GM10847 (cell line): ENCODE data around the gene SLC11A1.

Experiments
- POLR2A ChIP-seq: IDR thresholded peaks from 2 replicates; pipeline ENCODE4 v1.6.1; 2011; ENCODE audit not compliant: insufficient read length; ENCODE audit errors: extremely low read depth

The SLC11A1 gene

DNA sequence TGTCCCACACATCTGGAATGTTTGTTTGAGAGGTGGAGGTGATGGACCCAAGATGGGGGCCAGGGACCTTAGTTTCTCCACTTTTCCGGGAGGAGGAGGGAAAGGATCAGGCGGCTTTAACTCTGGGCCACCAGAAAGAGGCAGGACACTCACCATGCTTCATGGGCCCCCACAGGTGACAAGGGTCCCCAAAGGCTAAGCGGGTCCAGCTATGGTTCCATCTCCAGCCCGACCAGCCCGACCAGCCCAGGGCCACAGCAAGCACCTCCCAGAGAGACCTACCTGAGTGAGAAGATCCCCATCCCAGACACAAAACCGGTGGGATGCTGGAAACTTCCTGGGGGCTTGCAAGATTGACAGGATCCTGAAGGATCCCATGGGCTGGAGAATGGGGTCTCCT, 712 bp downstream of the SLC11A1 start:
- no peak for TF ChIP-seq POLR2A

DNA sequence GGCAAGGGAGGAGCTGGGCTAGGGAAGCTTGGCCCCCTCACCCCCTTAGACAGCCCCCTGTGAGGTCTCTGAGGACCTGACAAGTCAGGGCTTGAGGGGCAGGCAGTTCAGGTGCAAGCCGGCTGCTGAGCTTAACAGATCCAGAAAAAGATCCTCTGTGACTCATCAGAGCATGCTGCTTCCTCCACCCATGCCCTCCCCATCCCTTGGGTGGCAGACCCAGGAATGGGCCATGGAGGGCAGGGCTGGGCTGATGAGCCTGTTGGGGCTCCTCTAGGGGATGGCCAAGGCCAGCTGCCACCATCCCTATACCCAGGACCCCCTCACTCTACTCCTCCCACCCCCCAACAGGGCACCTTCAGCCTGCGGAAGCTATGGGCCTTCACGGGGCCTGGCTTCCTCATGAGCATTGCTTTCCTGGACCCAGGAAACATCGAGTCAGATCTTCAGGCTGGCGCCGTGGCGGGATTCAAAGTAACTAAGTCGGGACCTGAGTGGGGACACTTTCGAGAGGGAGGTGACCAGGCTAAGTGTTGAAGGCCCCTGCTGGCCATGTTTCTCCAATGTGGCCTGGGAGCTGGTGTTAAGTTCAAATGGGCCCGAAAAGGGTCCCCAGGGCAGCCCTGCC, 1.9 kb downstream of the SLC11A1 start:
- TF ChIP-seq POLR2A: no peak

DNA sequence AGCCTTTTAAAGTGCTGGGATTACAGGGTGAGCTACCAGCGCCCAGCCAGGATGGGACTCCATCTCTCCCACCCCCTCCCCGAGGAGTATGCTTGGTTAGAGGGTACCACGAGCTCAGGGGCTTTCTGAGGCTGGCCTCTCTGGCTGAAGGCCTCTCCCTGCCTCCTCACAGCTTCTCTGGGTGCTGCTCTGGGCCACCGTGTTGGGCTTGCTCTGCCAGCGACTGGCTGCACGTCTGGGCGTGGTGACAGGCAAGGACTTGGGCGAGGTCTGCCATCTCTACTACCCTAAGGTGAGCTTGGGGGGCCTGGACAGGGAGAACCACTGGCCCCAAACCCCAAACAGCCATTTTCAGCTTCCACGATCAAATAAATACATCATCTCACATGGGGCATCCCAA, 2.9 kb downstream of the SLC11A1 start:
- TF ChIP-seq POLR2A: no peak

GRCh38 chr2:218386505-218387368, 4.7 kb downstream of the SLC11A1 start:
- no peak for TF ChIP-seq POLR2A

GRCh38 chr2:218387369-218388194, 5.5 kb downstream of the SLC11A1 start:
- no peak for TF ChIP-seq POLR2A

- no peak for TF ChIP-seq POLR2A
Observed at GRCh38 chr2:218389333-218390150, 7.5 kb downstream of the SLC11A1 start.

DNA sequence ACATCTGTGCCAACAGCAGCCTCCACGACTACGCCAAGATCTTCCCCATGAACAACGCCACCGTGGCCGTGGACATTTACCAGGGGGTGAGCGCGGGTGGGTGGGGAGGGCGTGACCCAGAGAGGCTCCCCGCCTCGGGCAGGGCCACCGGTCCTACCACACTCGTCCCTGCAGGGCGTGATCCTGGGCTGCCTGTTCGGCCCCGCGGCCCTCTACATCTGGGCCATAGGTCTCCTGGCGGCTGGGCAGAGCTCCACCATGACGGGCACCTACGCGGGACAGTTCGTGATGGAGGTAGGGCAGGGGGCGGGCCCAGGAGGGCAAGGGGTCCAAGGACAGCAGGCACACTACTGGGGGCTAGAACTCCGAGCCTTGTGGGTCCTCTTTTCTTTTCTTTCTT, 9.1 kb downstream of the SLC11A1 start:
- no peak for TF ChIP-seq POLR2A

DNA sequence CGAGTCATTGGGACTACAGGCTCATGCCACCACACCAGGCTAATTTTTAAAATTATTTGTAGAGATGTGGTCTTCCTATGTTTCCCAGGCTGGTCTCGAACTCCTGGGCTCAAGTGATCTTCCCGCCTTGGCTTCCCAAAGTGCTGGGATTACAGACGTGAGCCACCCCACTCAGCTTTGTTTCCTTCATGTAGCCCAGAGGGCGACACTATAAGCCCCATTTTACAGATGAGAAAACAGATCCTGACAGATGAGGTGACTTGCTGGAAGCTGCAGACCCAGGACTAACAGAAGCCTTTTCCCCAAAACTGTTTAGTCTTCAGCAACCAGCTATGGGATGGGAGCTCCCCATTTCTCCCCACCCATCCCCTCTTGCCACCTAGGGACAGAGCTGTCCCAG, 10.4 kb downstream of the SLC11A1 start:
- no peak for TF ChIP-seq POLR2A

DNA sequence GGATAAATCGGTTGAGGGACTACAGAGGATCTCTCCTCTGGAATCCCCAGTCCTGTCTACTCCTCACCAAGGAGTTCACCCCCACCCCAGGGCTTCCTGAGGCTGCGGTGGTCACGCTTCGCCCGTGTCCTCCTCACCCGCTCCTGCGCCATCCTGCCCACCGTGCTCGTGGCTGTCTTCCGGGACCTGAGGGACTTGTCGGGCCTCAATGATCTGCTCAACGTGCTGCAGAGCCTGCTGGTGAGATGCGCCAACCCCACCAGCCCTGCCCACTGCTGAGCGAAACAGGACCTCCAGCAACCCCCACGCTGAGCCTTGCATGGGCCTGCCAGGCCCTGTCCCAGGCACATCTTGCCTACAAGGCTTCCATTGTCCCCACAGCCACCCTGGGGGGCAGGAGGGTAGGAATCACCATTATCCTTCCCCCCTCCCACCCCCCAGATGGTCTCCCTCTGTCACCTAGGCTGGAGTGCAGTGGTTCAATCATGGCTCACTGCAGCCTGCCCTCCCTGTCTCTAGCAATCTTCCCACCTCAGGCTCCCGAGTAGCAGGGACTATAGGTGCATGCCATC, 10.9 kb downstream of the SLC11A1 start:
- no peak for TF ChIP-seq POLR2A

- TF ChIP-seq POLR2A: no peak
Observed at GRCh38 chr2:218393750-218394290, 11.7 kb downstream of the SLC11A1 start.

- no peak for TF ChIP-seq POLR2A
Observed at GRCh38 chr2:218394298-218395089, 12.4 kb downstream of the SLC11A1 start.

DNA sequence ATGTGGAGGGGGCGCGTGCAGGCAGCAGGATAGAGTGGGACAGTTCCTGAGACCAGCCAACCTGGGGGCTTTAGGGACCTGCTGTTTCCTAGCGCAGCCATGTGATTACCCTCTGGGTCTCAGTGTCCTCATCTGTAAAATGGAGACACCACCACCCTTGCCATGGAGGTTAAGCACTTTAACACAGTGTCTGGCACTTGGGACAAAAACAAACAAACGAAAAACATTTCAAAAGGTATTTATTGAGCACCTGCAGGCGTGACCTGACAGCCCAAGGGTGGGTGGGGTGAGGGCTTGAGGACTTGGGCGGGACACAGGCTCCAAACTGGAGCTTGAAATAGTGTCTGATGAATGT, 13.0 kb downstream of the SLC11A1 start:
- no peak for TF ChIP-seq POLR2A

DNA sequence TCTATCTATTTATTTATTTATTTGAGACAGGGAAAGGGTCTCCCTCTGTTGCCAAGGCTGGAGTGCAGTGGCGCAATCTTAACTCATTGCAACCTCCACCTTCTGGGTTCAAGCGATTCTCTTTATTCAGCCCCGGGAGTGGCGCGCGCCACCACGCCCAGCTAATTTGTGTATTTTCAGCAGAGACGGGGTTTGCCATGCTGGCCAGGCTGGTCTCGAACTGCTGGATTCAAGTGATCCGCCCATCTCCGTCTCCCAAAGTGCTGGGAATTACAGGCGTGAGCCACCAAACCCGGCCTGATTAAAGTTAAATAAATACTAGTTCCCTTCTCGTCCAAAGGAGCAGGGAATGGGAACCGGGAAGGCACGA, 13.4 kb downstream of the SLC11A1 start:
- TF ChIP-seq POLR2A: no peak

GRCh38 chr2:218395826-218396687, 14.0 kb downstream of the SLC11A1 start:
- no peak for TF ChIP-seq POLR2A
